ENCODE data around the gene MRFAP1L1. TPM values are rescaled to one million over a fixed set of nuclear protein-coding genes. Genes with fewer than 3 reads are reported as not detected.

MRFAP1L1 gene
- total RNA-seq, 1 donor from 2014 or later = 141 TPM

GRCh38 chr4:6694177-6694901 lies 15.3 kb downstream of the MRFAP1L1 start:
- no peak overlapping the region for H3K27ac Mint-ChIP-seq
- no peak for DNase-seq (ENCODE audit: low spot score)

GRCh38 chr4:6693231-6694176 lies 16.2 kb downstream of the MRFAP1L1 start, which contains the start of gene S100P:
Gene S100P, plus strand, starts transcription at chr4:6693878. Its CDS starts 55 bp downstream, at chr4:6693933.
- H3K4me1 Mint-ChIP-seq = peaks cover 20% of the 10 kb centered on the region
- TF ChIP-seq EZH2phosphoT487 (IDR thresholded peaks at IDR 0.05) = no peak
- TF ChIP-seq CTCF (IDR thresholded peaks at IDR 0.05) = no peak
- TF ChIP-seq EZH2 (IDR thresholded peaks at IDR 0.05) = no peak
- H3K27me3 Mint-ChIP-seq (ENCODE audit: insufficient read depth, low read depth) = peaks cover 4% of the 10 kb centered on the region

More at GRCh38 chr4:6694177-6694901, 15.3 kb downstream of the MRFAP1L1 start:
- H3K4me1 ChIP-seq = no peaks in the 10 kb centered on the region
- H3K9me3 ChIP-seq (ENCODE audit: low read depth) = no peaks in the 10 kb centered on the region
- no peaks in the 10 kb centered on the region for H3K27me3 ChIP-seq
- H3K4me2 ChIP-seq = no peak overlapping the region
- peaks cover 9% of the 10 kb centered on the region for H3K36me3 Mint-ChIP-seq
- H3K27me3 Mint-ChIP-seq (ENCODE audit: insufficient read depth, low read depth) = peaks cover 2% of the 10 kb centered on the region
- H3K4me1 Mint-ChIP-seq = peaks cover 14% of the 10 kb centered on the region
- no peaks in the 10 kb centered on the region for H3K9me3 Mint-ChIP-seq
- H3K36me3 ChIP-seq = no peaks in the 10 kb centered on the region
- no peak overlapping the region for H3K4me3 ChIP-seq
- no peak overlapping the region for H3K9ac ChIP-seq
- no peak overlapping the region for H3K4me3 Mint-ChIP-seq
- no peaks in the 10 kb centered on the region for H3K79me2 ChIP-seq (ENCODE audit: low read depth)
- H4K20me1 ChIP-seq (ENCODE audit: low read depth) = no peaks in the 10 kb centered on the region
- no peaks in the 10 kb centered on the region for H3F3A ChIP-seq (ENCODE audit: low read depth)
- no peak overlapping the region for H2AFZ ChIP-seq (replicated peaks)
- no peak overlapping the region for H3K27ac ChIP-seq
- TF ChIP-seq CTCF (IDR thresholded peaks at IDR 0.05) (no peak), EZH2phosphoT487 (IDR thresholded peaks at IDR 0.05) (no peak), EZH2 (IDR thresholded peaks at IDR 0.05) (no peak)

GRCh38 chr4:6692806-6693205 lies 16.9 kb downstream of the MRFAP1L1 start:
- H3K27me3 ChIP-seq = no peaks in the 10 kb centered on the region
- no peaks in the 10 kb centered on the region for H3F3A ChIP-seq (ENCODE audit: low read depth)
- no peaks in the 10 kb centered on the region for H3K79me2 ChIP-seq (ENCODE audit: low read depth)
- no peak overlapping the region for H3K4me3 ChIP-seq
- H3K27me3 Mint-ChIP-seq (ENCODE audit: insufficient read depth, low read depth) = peaks cover 8% of the 10 kb centered on the region
- no peak for DNase-seq (ENCODE audit: low spot score)
- peaks cover 23% of the 10 kb centered on the region for H3K4me1 Mint-ChIP-seq
- peaks cover 3% of the 10 kb centered on the region for H3K36me3 Mint-ChIP-seq
- H3K27ac ChIP-seq = no peak overlapping the region
- no peaks in the 10 kb centered on the region for H3K4me1 ChIP-seq
- H3K36me3 ChIP-seq = no peaks in the 10 kb centered on the region
- no peak overlapping the region for H2AFZ ChIP-seq (replicated peaks)
- H4K20me1 ChIP-seq (ENCODE audit: low read depth) = no peaks in the 10 kb centered on the region
- H3K9ac ChIP-seq = no peak overlapping the region
- TF ChIP-seq EZH2 (IDR thresholded peaks at IDR 0.05) (no peak), CTCF (IDR thresholded peaks at IDR 0.05) (no peak), EZH2phosphoT487 (IDR thresholded peaks at IDR 0.05) (no peak)
- H3K4me2 ChIP-seq = no peak overlapping the region
- H3K4me3 Mint-ChIP-seq = no peak overlapping the region
- H3K9me3 Mint-ChIP-seq = peaks cover 6% of the 10 kb centered on the region
- peak overlapping the region; percentile 58 for H3K27ac Mint-ChIP-seq
- H3K9me3 ChIP-seq (ENCODE audit: low read depth) = no peaks in the 10 kb centered on the region

More at GRCh38 chr4:6693231-6694176, 16.2 kb downstream of the MRFAP1L1 start, which contains the start of gene S100P:
- Mint-ChIP-seq H3K27ac (peak within 1 kb of the TSS; percentile 58), H3K4me3 (no peak within 1 kb of the TSS), H3K9me3 (no peaks in the 10 kb centered on the region), H3K36me3 (peaks cover 5% of the 10 kb centered on the region)
- DNase-seq (ENCODE audit: low spot score) = no peak
- no peaks in the 10 kb centered on the region for H3K27me3 ChIP-seq
- H3K9me3 ChIP-seq (ENCODE audit: low read depth) = no peaks in the 10 kb centered on the region
- no peak within 1 kb of the TSS for H2AFZ ChIP-seq (replicated peaks)
- no peaks in the 10 kb centered on the region for H3K79me2 ChIP-seq (ENCODE audit: low read depth)
- H3K4me3 ChIP-seq = no peak within 1 kb of the TSS
- no peaks in the 10 kb centered on the region for H3F3A ChIP-seq (ENCODE audit: low read depth)
- H3K27ac ChIP-seq = no peak within 1 kb of the TSS
- no peaks in the 10 kb centered on the region for H4K20me1 ChIP-seq (ENCODE audit: low read depth)
- H3K36me3 ChIP-seq = no peaks in the 10 kb centered on the region
- no peak within 1 kb of the TSS for H3K4me2 ChIP-seq
- H3K9ac ChIP-seq = no peak within 1 kb of the TSS
- no peaks in the 10 kb centered on the region for H3K4me1 ChIP-seq

All from neural progenitor cell (in vitro differentiated cells).